ENCODE measurements around the gene RASGRP2.

- TF ChIP-seq, protein P1, sequence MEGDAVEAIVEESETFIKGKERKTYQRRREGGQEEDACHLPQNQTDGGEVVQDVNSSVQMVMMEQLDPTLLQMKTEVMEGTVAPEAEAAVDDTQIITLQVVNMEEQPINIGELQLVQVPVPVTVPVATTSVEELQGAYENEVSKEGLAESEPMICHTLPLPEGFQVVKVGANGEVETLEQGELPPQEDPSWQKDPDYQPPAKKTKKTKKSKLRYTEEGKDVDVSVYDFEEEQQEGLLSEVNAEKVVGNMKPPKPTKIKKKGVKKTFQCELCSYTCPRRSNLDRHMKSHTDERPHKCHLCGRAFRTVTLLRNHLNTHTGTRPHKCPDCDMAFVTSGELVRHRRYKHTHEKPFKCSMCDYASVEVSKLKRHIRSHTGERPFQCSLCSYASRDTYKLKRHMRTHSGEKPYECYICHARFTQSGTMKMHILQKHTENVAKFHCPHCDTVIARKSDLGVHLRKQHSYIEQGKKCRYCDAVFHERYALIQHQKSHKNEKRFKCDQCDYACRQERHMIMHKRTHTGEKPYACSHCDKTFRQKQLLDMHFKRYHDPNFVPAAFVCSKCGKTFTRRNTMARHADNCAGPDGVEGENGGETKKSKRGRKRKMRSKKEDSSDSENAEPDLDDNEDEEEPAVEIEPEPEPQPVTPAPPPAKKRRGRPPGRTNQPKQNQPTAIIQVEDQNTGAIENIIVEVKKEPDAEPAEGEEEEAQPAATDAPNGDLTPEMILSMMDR (conservative IDR thresholded peaks at IDR 0.05) = no peak
- no peak for TF ChIP-seq ZFX (IDR thresholded peaks at IDR 0.05)
These were observed 20.2 kb upstream of the RASGRP2 start for GRCh38 chr11:64764040-64764611.

Measured in C4-2B (cell line).